HCT116 (cell line): ENCODE data around the gene PLCB1.

Experiments used
- EGR1 ChIP-seq: IDR thresholded peaks from 2 replicates; pipeline ENCODE4 v1.6.1; 2012; ENCODE audit warnings: low read depth
- ELF1 ChIP-seq: IDR thresholded peaks from 2 replicates; pipeline ENCODE4 v1.6.1; 2012; ENCODE audit warnings: low read depth, borderline replicate concordance
- EZH2 ChIP-seq: fragments of 200-600 bp; sonication (generic); IDR thresholded peaks from 2 replicates; pipeline ENCODE4 v1.6.1; 2017; ENCODE audit warnings: antibody characterized with exemption, mixed run types
- EZH2phosphoT487 ChIP-seq: fragments of 200-600 bp; IDR thresholded peaks from 2 replicates; pipeline ENCODE4 v1.6.1; 2018; ENCODE audit warnings: antibody characterized with exemption, borderline replicate concordance
- POLR2A ChIP-seq: IDR thresholded peaks from 2 replicates; pipeline ENCODE4 v1.7.0; 2011; ENCODE audit warnings: borderline replicate concordance; ENCODE audit not compliant: insufficient read depth, insufficient read length; ENCODE audit errors: extremely low read depth
- POLR2AphosphoS5 ChIP-seq: IDR thresholded peaks from 2 replicates; pipeline ENCODE4 v1.6.1; 2011; ENCODE audit warnings: mild to moderate bottlenecking, low read depth, low read length, moderate library complexity
- RAD21 ChIP-seq: IDR thresholded peaks from 2 replicates; pipeline ENCODE4 v1.6.1; 2012; ENCODE audit warnings: low read depth, mild to moderate bottlenecking
- TCF7L2 ChIP-seq: IDR thresholded peaks from 2 replicates; pipeline ENCODE4 v1.7.0; 2011; ENCODE audit warnings: borderline replicate concordance, inconsistent platforms; ENCODE audit not compliant: insufficient read depth, insufficient read length; ENCODE audit errors: extremely low read depth
- YY1 ChIP-seq: IDR thresholded peaks from 2 replicates; pipeline ENCODE4 v1.6.1; 2011; ENCODE audit warnings: low read length, low read depth, moderate library complexity, mild to moderate bottlenecking; ENCODE audit not compliant: insufficient replicate concordance; ENCODE audit errors: extremely low read depth
- ZFX ChIP-seq: fragments of 450-650 bp; IDR thresholded peaks from 2 replicates; pipeline ENCODE4 v1.6.1; 2017
- ZNF274 ChIP-seq: fragments of 200-500 bp; sonication (Bioruptor generic); IDR thresholded peaks from 2 replicates; pipeline ENCODE4 v1.6.1; 2014; ENCODE audit warnings: mild to moderate bottlenecking, low read depth, low read length, inconsistent platforms
- TF ChIP-seq, protein P1 (sequence below), 3 experiments: fragments of 200-600 bp in 1 of 3; sonication (generic) in 1 of 3; IDR thresholded peaks in 2 of 3; conservative IDR thresholded peaks in 1 of 3; 2 replicates each; pipeline ENCODE4 v1.5.1; 2012 to 2017; ENCODE audit warnings: low read depth in 2 of 3, low read length in 2 of 3, antibody characterized with exemption in 1 of 3, borderline replicate concordance in 1 of 3, control low read depth in 1 of 3, mild to moderate bottlenecking in 1 of 3, mixed read lengths in 1 of 3, mixed run types in 1 of 3, moderate library complexity in 1 of 3; ENCODE audit not compliant: insufficient read depth in 1 of 3
- TF ChIP-seq, protein P2 (sequence below): IDR thresholded peaks from 2 replicates; pipeline ENCODE4 v1.6.1; 2012
- TF ChIP-seq, protein P3 (sequence below): IDR thresholded peaks from 2 replicates; pipeline ENCODE4 v1.6.1; 2012; ENCODE audit warnings: low read depth

GRCh38 chr20:8200220-8200619 is 68.2 kb downstream of the PLCB1 start:
- TF ChIP-seq, protein P1, sequence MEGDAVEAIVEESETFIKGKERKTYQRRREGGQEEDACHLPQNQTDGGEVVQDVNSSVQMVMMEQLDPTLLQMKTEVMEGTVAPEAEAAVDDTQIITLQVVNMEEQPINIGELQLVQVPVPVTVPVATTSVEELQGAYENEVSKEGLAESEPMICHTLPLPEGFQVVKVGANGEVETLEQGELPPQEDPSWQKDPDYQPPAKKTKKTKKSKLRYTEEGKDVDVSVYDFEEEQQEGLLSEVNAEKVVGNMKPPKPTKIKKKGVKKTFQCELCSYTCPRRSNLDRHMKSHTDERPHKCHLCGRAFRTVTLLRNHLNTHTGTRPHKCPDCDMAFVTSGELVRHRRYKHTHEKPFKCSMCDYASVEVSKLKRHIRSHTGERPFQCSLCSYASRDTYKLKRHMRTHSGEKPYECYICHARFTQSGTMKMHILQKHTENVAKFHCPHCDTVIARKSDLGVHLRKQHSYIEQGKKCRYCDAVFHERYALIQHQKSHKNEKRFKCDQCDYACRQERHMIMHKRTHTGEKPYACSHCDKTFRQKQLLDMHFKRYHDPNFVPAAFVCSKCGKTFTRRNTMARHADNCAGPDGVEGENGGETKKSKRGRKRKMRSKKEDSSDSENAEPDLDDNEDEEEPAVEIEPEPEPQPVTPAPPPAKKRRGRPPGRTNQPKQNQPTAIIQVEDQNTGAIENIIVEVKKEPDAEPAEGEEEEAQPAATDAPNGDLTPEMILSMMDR (IDR thresholded peaks at IDR 0.05 in 2 of 3, conservative IDR thresholded peaks at IDR 0.05 in 1 of 3; ENCODE audit: borderline replicate concordance in 1 of 3, insufficient read depth in 1 of 3, low read depth in 2 of 3, low read length in 2 of 3): no peak
- TF ChIP-seq, protein P2, sequence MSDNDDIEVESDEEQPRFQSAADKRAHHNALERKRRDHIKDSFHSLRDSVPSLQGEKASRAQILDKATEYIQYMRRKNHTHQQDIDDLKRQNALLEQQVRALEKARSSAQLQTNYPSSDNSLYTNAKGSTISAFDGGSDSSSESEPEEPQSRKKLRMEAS: no peak
- TF ChIP-seq YY1 (no peak), EZH2 (no peak), ZFX (no peak), ZNF274 (no peak), ELF1 (no peak), RAD21 (no peak), TCF7L2 (no peak), POLR2AphosphoS5 (no peak), EZH2phosphoT487 (no peak), EGR1 (no peak), POLR2A (no peak)
- TF ChIP-seq, protein P3, sequence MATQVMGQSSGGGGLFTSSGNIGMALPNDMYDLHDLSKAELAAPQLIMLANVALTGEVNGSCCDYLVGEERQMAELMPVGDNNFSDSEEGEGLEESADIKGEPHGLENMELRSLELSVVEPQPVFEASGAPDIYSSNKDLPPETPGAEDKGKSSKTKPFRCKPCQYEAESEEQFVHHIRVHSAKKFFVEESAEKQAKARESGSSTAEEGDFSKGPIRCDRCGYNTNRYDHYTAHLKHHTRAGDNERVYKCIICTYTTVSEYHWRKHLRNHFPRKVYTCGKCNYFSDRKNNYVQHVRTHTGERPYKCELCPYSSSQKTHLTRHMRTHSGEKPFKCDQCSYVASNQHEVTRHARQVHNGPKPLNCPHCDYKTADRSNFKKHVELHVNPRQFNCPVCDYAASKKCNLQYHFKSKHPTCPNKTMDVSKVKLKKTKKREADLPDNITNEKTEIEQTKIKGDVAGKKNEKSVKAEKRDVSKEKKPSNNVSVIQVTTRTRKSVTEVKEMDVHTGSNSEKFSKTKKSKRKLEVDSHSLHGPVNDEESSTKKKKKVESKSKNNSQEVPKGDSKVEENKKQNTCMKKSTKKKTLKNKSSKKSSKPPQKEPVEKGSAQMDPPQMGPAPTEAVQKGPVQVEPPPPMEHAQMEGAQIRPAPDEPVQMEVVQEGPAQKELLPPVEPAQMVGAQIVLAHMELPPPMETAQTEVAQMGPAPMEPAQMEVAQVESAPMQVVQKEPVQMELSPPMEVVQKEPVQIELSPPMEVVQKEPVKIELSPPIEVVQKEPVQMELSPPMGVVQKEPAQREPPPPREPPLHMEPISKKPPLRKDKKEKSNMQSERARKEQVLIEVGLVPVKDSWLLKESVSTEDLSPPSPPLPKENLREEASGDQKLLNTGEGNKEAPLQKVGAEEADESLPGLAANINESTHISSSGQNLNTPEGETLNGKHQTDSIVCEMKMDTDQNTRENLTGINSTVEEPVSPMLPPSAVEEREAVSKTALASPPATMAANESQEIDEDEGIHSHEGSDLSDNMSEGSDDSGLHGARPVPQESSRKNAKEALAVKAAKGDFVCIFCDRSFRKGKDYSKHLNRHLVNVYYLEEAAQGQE: no peak
